GM12865 (cell line): Measurements from ENCODE around the gene GALNT17.

ENCODE experiments used
- DNase-seq: peaks from one replicate; pipeline ENCODE4 v3.0.0; 2010; ENCODE audit warnings: low read depth
- H3K4me3 ChIP-seq: 2 replicates; pipeline ENCODE4 v1.5.1; 2011; ENCODE audit warnings: mild to moderate bottlenecking, low read depth, low read length, control low read depth
- TF ChIP-seq, protein P1 (sequence below): IDR thresholded peaks from 2 replicates; pipeline ENCODE4 v1.5.1; 2011; ENCODE audit warnings: low read length, control low read depth, low read depth, inconsistent platforms; ENCODE audit not compliant: insufficient read depth; ENCODE audit errors: missing control alignments

GALNT17 gene

GRCh38 chr7:71184609-71185008 lies 52.7 kb downstream of the GALNT17 start:
- H3K4me3 ChIP-seq: no peak overlapping the region
- DNase-seq: no peak
- TF ChIP-seq, protein P1, sequence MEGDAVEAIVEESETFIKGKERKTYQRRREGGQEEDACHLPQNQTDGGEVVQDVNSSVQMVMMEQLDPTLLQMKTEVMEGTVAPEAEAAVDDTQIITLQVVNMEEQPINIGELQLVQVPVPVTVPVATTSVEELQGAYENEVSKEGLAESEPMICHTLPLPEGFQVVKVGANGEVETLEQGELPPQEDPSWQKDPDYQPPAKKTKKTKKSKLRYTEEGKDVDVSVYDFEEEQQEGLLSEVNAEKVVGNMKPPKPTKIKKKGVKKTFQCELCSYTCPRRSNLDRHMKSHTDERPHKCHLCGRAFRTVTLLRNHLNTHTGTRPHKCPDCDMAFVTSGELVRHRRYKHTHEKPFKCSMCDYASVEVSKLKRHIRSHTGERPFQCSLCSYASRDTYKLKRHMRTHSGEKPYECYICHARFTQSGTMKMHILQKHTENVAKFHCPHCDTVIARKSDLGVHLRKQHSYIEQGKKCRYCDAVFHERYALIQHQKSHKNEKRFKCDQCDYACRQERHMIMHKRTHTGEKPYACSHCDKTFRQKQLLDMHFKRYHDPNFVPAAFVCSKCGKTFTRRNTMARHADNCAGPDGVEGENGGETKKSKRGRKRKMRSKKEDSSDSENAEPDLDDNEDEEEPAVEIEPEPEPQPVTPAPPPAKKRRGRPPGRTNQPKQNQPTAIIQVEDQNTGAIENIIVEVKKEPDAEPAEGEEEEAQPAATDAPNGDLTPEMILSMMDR: no peak

DNA sequence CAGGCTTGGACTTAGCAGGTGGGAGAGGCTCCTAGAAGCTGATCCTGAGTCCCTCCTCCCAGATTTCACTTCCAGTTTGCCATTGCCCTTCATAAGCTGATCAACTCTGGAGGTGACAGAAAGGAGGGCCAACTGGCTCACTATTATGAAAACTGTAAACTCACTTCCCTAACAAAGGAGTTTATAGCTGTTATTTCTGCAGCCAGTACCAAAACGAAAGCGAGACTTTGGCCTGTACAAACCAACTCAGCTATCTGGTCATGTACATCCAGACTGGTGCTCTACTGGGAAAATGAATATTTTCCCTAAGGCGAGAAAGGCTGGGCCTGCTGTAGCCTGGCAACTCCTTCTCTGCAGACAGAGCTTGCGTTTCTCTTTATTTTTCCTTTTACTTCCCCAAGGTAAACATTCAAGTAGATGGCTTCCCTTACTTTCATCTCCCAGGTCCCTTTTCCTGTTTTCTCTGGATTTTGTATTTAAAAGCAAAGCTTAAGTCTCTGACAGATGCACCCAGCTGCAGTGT lies 54.7 kb downstream of the GALNT17 start:
- no peak for DNase-seq
- H3K4me3 ChIP-seq: no peak overlapping the region
- TF ChIP-seq, protein P1: no peak

GRCh38 chr7:71191771-71192170 lies 59.8 kb downstream of the GALNT17 start:
- no peak for DNase-seq
- TF ChIP-seq, protein P1: no peak
- H3K4me3 ChIP-seq: no peak overlapping the region

GRCh38 chr7:71193099-71193810 lies 61.3 kb downstream of the GALNT17 start:
- no peak for DNase-seq
- no peak overlapping the region for H3K4me3 ChIP-seq
- TF ChIP-seq, protein P1: no peak

- no peak for DNase-seq
- TF ChIP-seq, protein P1: no peak
- no peak overlapping the region for H3K4me3 ChIP-seq
These were observed 66.4 kb downstream of the GALNT17 start for GRCh38 chr7:71198391-71198790.

DNA sequence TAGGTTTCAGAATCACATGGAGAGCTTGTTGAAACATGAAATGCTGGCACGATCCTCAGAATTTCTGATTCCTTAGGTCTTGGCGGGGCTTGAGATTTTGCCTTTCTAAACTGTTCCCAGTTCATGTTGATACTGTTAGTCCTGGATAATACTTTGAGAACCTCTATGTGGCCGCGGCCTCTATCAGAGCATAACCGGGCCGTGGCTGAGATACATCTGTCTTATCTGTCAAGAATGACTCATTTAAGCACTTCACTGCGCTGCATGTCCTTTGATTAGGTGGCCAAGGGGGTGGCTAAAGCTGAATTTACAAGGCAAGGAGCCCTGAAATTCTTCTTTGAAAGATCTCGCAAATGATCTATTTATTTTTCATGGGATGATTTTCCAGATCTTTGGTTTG lies 66.9 kb downstream of the GALNT17 start:
- DNase-seq: no peak

GRCh38 chr7:71206184-71206583 lies 74.2 kb downstream of the GALNT17 start:
- no peak for DNase-seq
- TF ChIP-seq, protein P1: no peak
- no peak overlapping the region for H3K4me3 ChIP-seq

More for the DNA sequence above, 66.9 kb downstream of the GALNT17 start:
- H3K4me3 ChIP-seq: no peak overlapping the region
- TF ChIP-seq, protein P1: no peak
